Skin of body (tissue), 2 donors: ENCODE measurements around the gene KRT79. TPM values are rescaled to one million over a fixed set of nuclear protein-coding genes. Genes with fewer than 3 reads are reported as not detected.

Experiments
- DNase-seq: peaks from one replicate; lab custom pipeline; 2025; lab: John Stamatoyannopoulos, UW
- total RNA-seq: library from RNA; depleted of rRNA; stranded (reverse); fragments of >200 nt; gene quantifications from one replicate; pipeline ENCODE4 v1.2.3, GENCODE V29; 2014

Gene KRT79
- total RNA-seq, 1 donor from 2014 or later = 68.7 TPM

GRCh38 chr12:52791271-52792184 lies 42.6 kb downstream of the KRT79 start:
- no peak for DNase-seq

- no peak for DNase-seq
Observed at GRCh38 chr12:52790427-52791270, 43.5 kb downstream of the KRT79 start.

GRCh38 chr12:52789637-52790426 lies 44.3 kb downstream of the KRT79 start:
- no peak for DNase-seq

DNA sequence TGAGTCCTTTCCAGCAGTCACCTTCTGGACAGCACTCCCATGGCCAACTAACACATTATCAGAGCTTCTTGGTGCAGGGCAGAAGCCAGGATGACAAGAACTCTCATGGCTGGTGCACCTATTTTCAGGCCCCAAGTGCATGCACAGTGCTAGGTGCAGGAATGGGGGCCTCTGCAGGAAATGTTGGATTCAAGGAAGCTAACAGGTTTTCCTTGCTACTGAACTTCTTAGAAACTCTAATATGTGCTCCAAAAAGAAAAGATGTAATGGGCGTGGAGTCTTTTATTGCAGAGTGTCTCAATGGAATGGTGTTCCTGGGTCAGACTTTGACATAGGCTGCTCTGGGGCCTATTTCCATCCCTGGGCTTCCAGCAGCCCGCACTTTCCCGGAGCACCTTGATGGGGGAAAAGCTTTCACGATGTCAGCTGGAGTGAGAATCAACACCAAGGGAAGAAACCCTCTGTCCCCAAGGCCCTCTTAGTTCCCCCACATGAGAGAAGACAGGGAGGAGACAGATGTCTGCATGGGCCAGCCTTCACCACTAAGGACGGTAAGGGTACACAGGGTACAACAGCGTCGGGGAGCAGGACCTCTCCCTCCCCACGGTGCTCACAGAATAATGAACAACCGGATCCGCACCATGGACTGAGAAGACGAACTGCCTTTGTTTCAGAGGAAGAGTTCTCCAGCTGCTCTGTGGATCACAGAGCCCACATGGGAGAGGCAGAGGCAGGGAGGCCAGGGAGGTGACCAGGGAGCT lies 45.1 kb downstream of the KRT79 start:
- DNase-seq = no peak

- no peak for DNase-seq
Observed at GRCh38 chr12:52788192-52788875, 45.8 kb downstream of the KRT79 start.

DNA sequence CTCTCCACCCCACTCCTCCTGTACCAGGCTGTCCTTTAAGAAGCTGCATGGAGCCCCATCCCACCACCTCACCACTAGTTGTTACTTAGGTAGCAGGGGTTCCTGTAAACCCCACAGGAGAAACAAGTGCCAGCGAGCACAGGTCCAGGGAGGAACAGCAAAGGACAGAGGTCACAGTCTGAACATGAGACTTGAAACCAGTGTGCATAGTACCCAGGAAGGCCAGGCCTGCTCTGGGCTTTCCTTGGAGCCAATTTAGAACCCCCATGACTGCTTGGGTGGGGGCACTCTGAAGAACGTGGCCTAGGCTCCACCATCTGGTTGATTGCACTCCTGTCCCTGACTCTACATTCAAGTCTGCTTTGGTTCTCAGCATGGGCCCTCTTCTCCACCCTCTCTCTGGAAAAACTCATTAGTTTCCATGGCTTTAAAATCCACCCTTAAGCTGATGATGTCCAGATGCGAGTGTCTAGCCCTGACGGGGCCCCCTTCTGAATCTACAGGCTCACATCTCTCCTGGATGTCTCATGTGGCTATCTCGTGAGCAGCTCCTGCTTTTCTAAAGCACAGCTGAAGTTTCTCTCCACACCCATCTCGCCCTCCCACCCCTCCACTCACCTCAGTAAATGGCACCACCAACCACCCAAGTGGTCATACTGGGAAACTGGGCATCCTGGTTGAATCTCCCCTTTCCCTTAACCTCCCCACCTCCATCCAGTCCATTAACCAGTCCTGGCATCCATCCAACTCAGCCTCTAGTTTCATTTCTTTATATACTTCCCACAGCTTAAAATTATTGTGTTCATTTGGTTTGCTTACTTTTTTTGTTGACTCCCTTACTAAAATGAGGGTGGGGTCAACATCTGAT lies 46.6 kb downstream of the KRT79 start:
- peak; percentile 5 for DNase-seq

DNA sequence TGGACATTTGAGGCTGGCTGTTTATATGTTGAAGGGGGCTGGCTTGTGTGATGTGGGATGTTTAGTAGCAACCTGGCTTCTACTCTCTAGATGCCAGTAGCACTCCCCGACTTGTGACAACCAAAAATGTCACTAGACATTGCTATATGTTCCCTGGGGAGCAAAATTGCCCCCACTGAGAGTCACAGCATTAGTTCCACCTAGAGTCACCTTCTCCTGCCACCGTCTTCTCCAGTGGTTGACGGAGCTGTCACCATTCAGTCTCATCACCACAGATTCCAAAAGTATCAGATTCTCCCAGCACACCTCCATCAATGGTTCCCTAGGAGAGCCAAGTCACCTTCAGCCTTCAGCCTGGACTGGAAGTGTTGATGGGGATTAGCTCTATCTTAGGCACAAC lies 49.2 kb downstream of the KRT79 start:
- no peak for DNase-seq

- DNase-seq = no peak
Observed at GRCh38 chr12:52783563-52784316, 50.4 kb downstream of the KRT79 start.

DNA sequence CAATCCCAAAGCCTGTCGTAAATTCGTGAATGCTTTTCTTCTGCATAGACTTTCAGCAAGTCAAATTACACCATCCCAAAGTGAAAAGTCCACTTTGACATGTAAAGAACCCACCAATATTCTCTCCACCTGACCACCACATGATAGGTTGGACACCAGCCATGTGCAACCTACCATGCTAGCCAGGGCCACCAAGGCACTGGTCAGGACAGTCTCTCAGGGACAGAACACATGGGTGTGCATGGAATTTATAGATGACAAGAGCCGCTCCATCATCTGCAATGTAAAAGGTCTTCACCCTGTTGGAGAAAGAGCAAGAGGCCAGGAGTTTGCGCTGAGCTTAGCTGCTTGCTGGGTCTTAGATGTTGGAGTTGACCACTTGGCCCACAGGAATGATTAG lies 51.6 kb downstream of the KRT79 start:
- DNase-seq = no peak

DNA sequence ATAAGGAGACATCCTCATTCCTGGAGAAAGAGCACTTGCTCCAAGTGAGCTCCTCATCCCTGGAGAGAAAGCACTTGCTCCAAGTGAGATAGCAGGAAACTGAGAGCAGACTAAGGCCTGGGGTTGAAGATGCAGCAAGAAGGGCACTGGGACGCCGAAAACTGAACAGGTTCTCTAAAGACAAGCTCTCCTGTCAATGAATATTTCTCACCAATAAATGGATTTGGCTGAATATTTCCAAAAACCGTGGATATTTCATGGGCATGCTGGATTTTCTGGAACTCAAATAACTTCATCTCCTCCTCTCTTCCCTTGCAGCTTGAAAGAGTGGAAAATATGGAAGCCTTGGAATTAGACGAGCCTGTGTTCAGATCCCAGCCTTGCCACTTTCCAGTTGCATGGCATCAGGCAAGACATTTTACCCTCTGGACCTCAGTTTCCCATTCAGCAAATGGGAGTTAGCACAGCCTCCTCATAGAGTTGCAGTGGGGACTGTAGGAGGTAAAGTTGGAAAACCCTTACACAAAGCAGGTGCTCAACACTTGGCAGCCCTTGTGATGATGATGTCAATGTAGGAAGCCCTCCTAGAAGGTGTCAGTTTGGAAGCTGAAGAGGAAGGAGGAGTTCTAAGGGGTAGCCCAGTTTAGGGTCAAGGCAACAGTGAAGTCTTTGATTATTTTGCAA lies 52.6 kb downstream of the KRT79 start:
- no peak for DNase-seq

DNA sequence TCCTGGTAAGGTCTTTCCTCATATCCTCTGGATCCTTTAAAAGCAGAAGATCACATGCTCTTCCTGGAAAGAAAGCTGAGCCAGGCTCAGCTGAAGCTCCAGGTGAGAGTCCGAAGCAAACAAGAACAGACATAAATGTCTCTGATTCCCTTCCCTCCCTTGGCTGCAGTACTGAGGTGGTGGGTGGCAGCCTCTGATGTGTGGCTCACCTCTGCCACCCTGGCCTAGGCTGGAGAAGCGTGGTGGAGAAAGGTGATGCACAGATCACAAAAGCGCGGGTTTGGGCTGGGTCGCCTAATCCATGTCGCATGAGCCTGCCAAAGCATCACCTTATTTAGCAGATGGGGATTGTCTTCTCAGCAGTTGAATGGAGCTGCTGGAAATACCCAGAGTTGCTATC lies 54.2 kb downstream of the KRT79 start:
- no peak for DNase-seq

GRCh38 chr12:52778833-52779232 lies 55.3 kb downstream of the KRT79 start:
- no peak for DNase-seq

- no peak for DNase-seq
Observed at GRCh38 chr12:52777566-52777965, 56.5 kb downstream of the KRT79 start.

- DNase-seq = no peak
Observed at GRCh38 chr12:52776913-52777395, 57.2 kb downstream of the KRT79 start, which contains the start of gene KRT76. KRT76 (minus strand) TSS chr12:52777345; CDS start chr12:52777291, 54 bp downstream.

- DNase-seq = no peak
Observed at GRCh38 chr12:52776435-52776834, 57.7 kb downstream of the KRT79 start.

GRCh38 chr12:52774629-52775250 lies 59.4 kb downstream of the KRT79 start:
- no peak for DNase-seq

GRCh38 chr12:52772772-52773171 lies 61.3 kb downstream of the KRT79 start:
- no peak for DNase-seq
